ENCODE data around the gene GFAP.

GFAP gene

GRCh38 chr17:44930667-44931066, 15.4 kb upstream of the GFAP start:
- no peak for DNase-seq

GRCh38 chr17:44928950-44929720, 13.8 kb upstream of the GFAP start:
- no peak for DNase-seq

- no peak for DNase-seq
Measured at GRCh38 chr17:44928136-44928535, 12.8 kb upstream of the GFAP start.

- DNase-seq, result no peak
Measured at GRCh38 chr17:44927696-44928095, 12.4 kb upstream of the GFAP start.

- DNase-seq, result no peak
Measured at GRCh38 chr17:44926821-44927525, 11.7 kb upstream of the GFAP start.

GRCh38 chr17:44925731-44926697, 10.7 kb upstream of the GFAP start:
- no peak for DNase-seq

GRCh38 chr17:44924107-44924544, 8.8 kb upstream of the GFAP start:
- no peak for DNase-seq

- no peak for DNase-seq
Measured at GRCh38 chr17:44922746-44923470, 7.6 kb upstream of the GFAP start.

- DNase-seq, result no peak
Measured at GRCh38 chr17:44922136-44922535, 6.8 kb upstream of the GFAP start.

GRCh38 chr17:44921122-44921882, 6.0 kb upstream of the GFAP start:
- no peak for DNase-seq

- no peak for DNase-seq
Measured at GRCh38 chr17:44920565-44920940, 5.3 kb upstream of the GFAP start.

- peak; percentile 62 for DNase-seq
Measured at GRCh38 chr17:44919885-44920564, 4.7 kb upstream of the GFAP start.

GRCh38 chr17:44919411-44919810, 4.1 kb upstream of the GFAP start:
- no peak for DNase-seq

GRCh38 chr17:44918006-44918405, 2.7 kb upstream of the GFAP start:
- DNase-seq, result no peak

- DNase-seq, result no peak
Measured at GRCh38 chr17:44917456-44917855, 2.2 kb upstream of the GFAP start.

GRCh38 chr17:44916781-44917241, 1.5 kb upstream of the GFAP start:
- DNase-seq, result no peak

GRCh38 chr17:44915862-44916780, 821 bp upstream of the GFAP start:
- DNase-seq, result no peak

- no peak for DNase-seq
Measured at GRCh38 chr17:44914698-44915271, 515 bp downstream of the GFAP start.

GRCh38 chr17:44914148-44914547, 1.2 kb downstream of the GFAP start:
- no peak for DNase-seq

GRCh38 chr17:44913676-44914075, 1.6 kb downstream of the GFAP start:
- DNase-seq, result no peak
